GM23248 (cell line): ENCODE data around the gene ANXA11.

ENCODE experiments used
- EZH2 ChIP-seq: fragments of 200-600 bp; sonication (generic); IDR thresholded peaks from 2 replicates; pipeline ENCODE4 v1.6.1; 2018; ENCODE audit warnings: antibody characterized with exemption, mild to moderate bottlenecking; ENCODE audit not compliant: insufficient read depth, poor library complexity, severe bottlenecking
- EZH2phosphoT487 ChIP-seq: fragments of 200-600 bp; sonication (generic); IDR thresholded peaks from 2 replicates; pipeline ENCODE4 v1.6.1; 2018; ENCODE audit warnings: antibody characterized with exemption, moderate library complexity, mild to moderate bottlenecking, low read depth; ENCODE audit not compliant: insufficient read depth

DNA sequence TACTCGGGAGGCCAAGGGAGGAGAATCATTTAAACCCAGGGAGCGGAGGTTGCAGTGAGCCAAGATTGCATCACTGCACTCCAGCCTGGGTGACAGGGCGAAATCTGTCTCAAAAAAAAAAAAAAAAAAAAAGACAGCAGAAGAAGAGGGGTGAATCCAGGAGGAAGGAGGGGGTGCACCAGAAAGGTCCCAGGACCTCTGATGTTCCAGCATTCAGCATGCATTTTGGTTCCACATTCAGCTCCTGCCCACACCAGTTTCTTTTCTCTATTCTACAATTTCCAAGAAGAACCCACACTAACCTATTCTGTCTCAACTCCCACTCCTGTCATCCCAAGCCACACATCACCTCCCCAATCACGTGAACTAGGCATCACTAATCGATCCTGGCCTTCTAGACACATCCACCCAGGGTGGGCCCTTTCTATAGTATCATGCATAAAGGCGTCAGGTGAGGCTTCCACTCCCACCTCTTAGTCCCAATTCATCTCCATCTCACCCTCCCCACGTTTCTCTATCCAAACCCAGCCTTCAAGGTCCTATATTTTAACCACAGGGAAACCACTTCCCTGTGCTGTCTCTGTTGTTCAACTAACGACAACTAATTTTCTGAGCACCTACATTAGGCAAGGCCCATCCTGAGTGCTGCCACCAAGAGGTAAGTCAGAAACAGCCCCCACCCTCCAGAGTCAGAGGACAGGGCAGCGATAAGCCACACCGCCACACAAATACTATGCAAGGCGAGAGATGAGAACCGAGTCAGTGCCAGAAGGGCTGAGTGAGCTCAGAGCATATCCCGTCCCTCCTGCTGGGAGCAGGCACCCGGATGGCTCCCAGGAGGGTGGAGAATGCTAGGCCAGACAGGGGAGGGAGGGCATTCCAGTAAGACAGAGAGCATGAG is 2.2 kb downstream of the ANXA11 start:
- TF ChIP-seq EZH2phosphoT487 (no peak), EZH2 (no peak)
